GM23248 (cell line): ENCODE results near the gene RTN4RL1.

Source experiments
- EZH2 ChIP-seq: fragments of 200-600 bp; sonication (generic); IDR thresholded peaks from 2 replicates; pipeline ENCODE4 v1.6.1; 2018; ENCODE audit warnings: antibody characterized with exemption, mild to moderate bottlenecking; ENCODE audit not compliant: insufficient read depth, poor library complexity, severe bottlenecking
- EZH2phosphoT487 ChIP-seq: fragments of 200-600 bp; sonication (generic); IDR thresholded peaks from 2 replicates; pipeline ENCODE4 v1.6.1; 2018; ENCODE audit warnings: antibody characterized with exemption, moderate library complexity, mild to moderate bottlenecking, low read depth; ENCODE audit not compliant: insufficient read depth

DNA sequence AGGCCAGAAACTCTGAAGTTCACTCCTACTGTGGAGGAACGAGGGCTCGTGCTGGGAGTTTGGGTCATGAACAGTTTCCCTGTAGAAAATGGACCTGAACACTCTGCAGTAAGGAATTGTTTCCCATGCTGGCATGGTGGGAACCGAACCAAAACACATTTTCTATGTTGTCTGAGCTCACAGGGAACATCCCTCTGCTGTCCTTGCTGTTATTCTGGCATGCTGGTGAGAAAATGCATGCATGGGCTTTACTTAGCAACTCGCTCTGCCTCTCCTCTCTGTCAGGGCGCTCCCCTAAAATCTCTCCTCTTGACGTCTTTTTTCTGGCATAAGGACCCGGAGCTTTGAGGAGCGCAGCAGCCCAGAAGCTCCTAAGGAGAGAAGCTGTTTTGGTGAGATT is 5.4 kb downstream of the RTN4RL1 start:
- TF ChIP-seq EZH2 (no peak), EZH2phosphoT487 (no peak)
